HepG2 (cell line): Measurements from ENCODE around the gene UNC5B. TPM values are rescaled to one million over a fixed set of nuclear protein-coding genes. Genes with fewer than 3 reads are reported as not detected.

Experiments
- ATAC-seq: fragments of 200-7000 bp; cut with Tn5 transposase; 3 replicates; pipeline ENCODE4 v1.9.1; 2020; ENCODE audit warnings: mild to moderate bottlenecking, moderate library complexity
- BruUV-seq: library from RNA; stranded (reverse); fragments of 400-500 nt; replicated peaks from 2 replicates; lab custom pipeline; 2021; lab: Mats Ljungman, UMichigan
- CTCF ChIA-PET: fragments of 300-600 bp; formaldehyde crosslinking; extraction: SDS; loops from one replicate; lab custom pipeline; 2021; ENCODE audit warnings: low total read pairs, inconsistent platforms, low intra/inter-chr PET ratio; lab: Yijun Ruan, JAX
- POLR2A ChIA-PET: fragments of 350-600 bp; sonication (Branson Sonifier 250); formaldehyde crosslinking; loops from one replicate; lab custom pipeline; 2020; ENCODE audit warnings: antibody characterized with exemption, inconsistent platforms; lab: Yijun Ruan, JAX
- DNase-seq: peaks from one replicate; pipeline ENCODE4 v3.0.0-alpha.2; 2015; ENCODE audit warnings: low spot score
- FAIRE-seq: peaks from 3 replicates; lab custom pipeline; 2011; peaks lifted over from hg19 to GRCh38; lab: Jason Lieb, UNC
- H2AFZ ChIP-seq: one replicate; pipeline ENCODE4 v1.6.1; 2011; ENCODE audit warnings: low read length, inconsistent platforms
- H3K27ac ChIP-seq: fragments of 300-600 bp; 3 replicates; pipeline ENCODE4 v1.8.0; 2011; ENCODE audit warnings: mixed run types, mild to moderate bottlenecking, mixed read lengths, low read length, inconsistent platforms; ENCODE audit not compliant: insufficient read depth; ENCODE audit errors: extremely low read length
- H3K27me3 ChIP-seq, 2 experiments: fragments of 200-600 bp in 1 of 2; 2 replicates in 1 of 2; 3 replicates in 1 of 2; pipeline versions ENCODE4 v1.6.0 to v1.8.0; 2011; ENCODE audit warnings: low read length in 2 of 2, mild to moderate bottlenecking in 2 of 2, moderate library complexity in 2 of 2, inconsistent platforms in 1 of 2; ENCODE audit not compliant: insufficient read depth in 2 of 2, control insufficient read depth in 1 of 2
- H3K36me3 ChIP-seq, 2 experiments: fragments of 200-600 bp in 1 of 2; replicated peaks in 1 of 2; 2 replicates in 1 of 2; 3 replicates in 1 of 2; pipeline versions ENCODE4 v1.5.1 to v1.8.0; 2011; ENCODE audit warnings: low read length in 2 of 2, inconsistent platforms in 1 of 2; ENCODE audit not compliant: insufficient read depth in 2 of 2, control insufficient read depth in 1 of 2
- H3K4me1 ChIP-seq: 2 replicates; pipeline ENCODE4 v1.5.1; 2012; ENCODE audit warnings: low read length, inconsistent platforms; ENCODE audit not compliant: insufficient read depth
- H3K4me2 ChIP-seq: 2 replicates; pipeline ENCODE4 v1.6.0; 2011; ENCODE audit warnings: low read depth, low read length, inconsistent platforms
- H3K4me3 ChIP-seq, 3 experiments: fragments of 200-600 bp in 1 of 3; sonication (generic), shearing (Covaris generic) in 1 of 3; replicated peaks in 1 of 3; 2 replicates each; pipeline ENCODE4 v1.5.1; 2011 to 2016; ENCODE audit warnings: low read length in 3 of 3, inconsistent platforms in 2 of 3, low read depth in 2 of 3, mild to moderate bottlenecking in 2 of 3, control low read depth in 1 of 3, mixed read lengths in 1 of 3; ENCODE audit not compliant: insufficient read depth in 1 of 3
- H3K79me2 ChIP-seq: one replicate; pipeline ENCODE4 v1.6.1; 2011; ENCODE audit warnings: low read length, inconsistent platforms; ENCODE audit not compliant: insufficient read depth
- H3K9ac ChIP-seq: 2 replicates; pipeline ENCODE4 v1.6.0; 2011; ENCODE audit warnings: mild to moderate bottlenecking, low read depth, low read length, inconsistent platforms; ENCODE audit not compliant: insufficient read depth
- H3K9me3 ChIP-seq: 2 replicates; pipeline ENCODE4 v1.5.1; 2012; ENCODE audit warnings: mild to moderate bottlenecking, low read length
- H4K20me1 ChIP-seq: 2 replicates; pipeline ENCODE4 v1.6.0; 2011; ENCODE audit warnings: inconsistent platforms, mild to moderate bottlenecking, low read length, moderate library complexity; ENCODE audit not compliant: insufficient read depth
- CERS6 ChIP-seq: sonication (generic); formaldehyde crosslinking; IDR thresholded peaks from 2 replicates; pipeline ENCODE4 v1.5.0; 2020; ENCODE audit warnings: missing genetic modification reagents
- FOXK1 ChIP-seq: sonication (generic); formaldehyde crosslinking; IDR thresholded peaks from 2 replicates; pipeline ENCODE4 v1.4.0; 2020; ENCODE audit warnings: low read depth, missing genetic modification reagents, borderline replicate concordance
- HMG20A ChIP-seq: IDR thresholded peaks from 2 replicates; pipeline ENCODE4 v1.6.1; 2016; ENCODE audit warnings: borderline replicate concordance
- MAX ChIP-seq: IDR thresholded peaks from 2 replicates; pipeline ENCODE4 v1.6.1; 2012; ENCODE audit warnings: inconsistent platforms
- MXD3 ChIP-seq: IDR thresholded peaks from 2 replicates; pipeline ENCODE4 v1.6.1; 2016; ENCODE audit warnings: mild to moderate bottlenecking, missing biosample characterization, missing genetic modification reagents
- TEAD3 ChIP-seq: optimal IDR thresholded peaks from 2 replicates; pipeline ENCODE3; 2016; ENCODE audit warnings: borderline replicate concordance
- ZKSCAN1 ChIP-seq: fragments of 150-350 bp; IDR thresholded peaks from 2 replicates; pipeline ENCODE4 v1.6.1; 2014; ENCODE audit warnings: low read length
- ZNF3 ChIP-seq: IDR thresholded peaks from 2 replicates; pipeline ENCODE4 v1.7.0; 2017; ENCODE audit warnings: inconsistent platforms
- ZNF687 ChIP-seq: sonication (generic); formaldehyde crosslinking; IDR thresholded peaks from 2 replicates; pipeline ENCODE4 v1.5.1; 2020; ENCODE audit warnings: mild to moderate bottlenecking, missing genetic modification reagents, moderate library complexity
- ZNF704 ChIP-seq: sonication (generic); formaldehyde crosslinking; IDR thresholded peaks from 2 replicates; pipeline ENCODE4 v1.8.1; 2023; ENCODE audit warnings: mild to moderate bottlenecking, inconsistent platforms, moderate library complexity, missing genetic modification reagents, borderline replicate concordance
- ZNF883 ChIP-seq: sonication (generic); formaldehyde crosslinking; IDR thresholded peaks from 2 replicates; pipeline ENCODE4 v1.5.1; 2020; ENCODE audit warnings: mild to moderate bottlenecking, missing genetic modification reagents; ENCODE audit errors: not compliant biosample characterization
- WGBS: methylation state at CpG from one replicate; pipeline ENCODE4 v1.1.6; 2017; ENCODE audit warnings: low lambda C conversion rate; 5-methylcytosine and 5-hydroxymethylcytosine counted together
- in situ Hi-C: cut with HindIII; loops from 2 replicates; pipeline ENCODE4 v1.10.0; 2017; ENCODE audit warnings: low pct_unique_long_range_greater_than_20kb; ENCODE audit not compliant: extremely low pct_ligation_motif_present
- intact Hi-C: fragments of 100-400 bp; cut with micrococcal nuclease; formaldehyde crosslinking; loops from one replicate; pipeline ENCODE4 v1.10.0; 2022; ENCODE audit not compliant: unreplicated experiment
- polyA plus RNA-seq, 8 experiments: library from polyadenylated mRNA; depleted of rRNA in 3 of 8; stranded (reverse) in 7 of 8; unstranded in 1 of 8; fragments of >200 nt; fragmentation: Illumina TruSeq in 4 of 8; extraction: Trizol in 4 of 8; gene quantifications; 2 replicates each; pipeline versions ENCODE4 v1.2.1 to v1.2.3, GENCODE V29; 2011 to 2016; ENCODE audit warnings: low read depth in 4 of 8, missing spikeins in 1 of 8, mixed read lengths in 1 of 8; ENCODE audit not compliant: insufficient read depth in 1 of 8
- total RNA-seq, 5 experiments: library from RNA; depleted of rRNA; stranded (reverse); fragments of >200 nt; fragmentation: Illumina TruSeq; extraction: Trizol; gene quantifications; 2 replicates each; pipeline ENCODE4 v1.2.3, GENCODE V29; 2016; ENCODE audit warnings: low read depth in 1 of 5

UNC5B gene
- total and polyA plus RNA-seq, 2 of the 13 experiments (the other 11 are each of a cell fraction or from before 2014, with no cell fraction given), result 0.07 TPM

GRCh38 chr10:71244431-71245419 is 32.4 kb downstream of the UNC5B start (continued):
- TF ChIP-seq CERS6 (no peak), TEAD3 (CRISPR knock-in tag) (no peak)

GRCh38 chr10:71245420-71246325 is 33.3 kb downstream of the UNC5B start:
- 22% methylated on average over 8 of the region's 21 CpGs for WGBS
- Histone ChIP-seq H3K4me1 (no peaks in the 10 kb centered on the region), H3K27ac (no peak overlapping the region)
- TF ChIP-seq ZNF883 (CRISPR knock-in tag) (no peak), MXD3 (no peak), ZNF3 (CRISPR knock-in tag) (no peak), ZNF704 (CRISPR knock-in tag) (no peak), FOXK1 (CRISPR knock-in tag) (no peak), ZKSCAN1 (no peak), ZNF687 (CRISPR knock-in tag) (no peak), HMG20A (CRISPR knock-in tag) (no peak), MAX (no peak)

More at GRCh38 chr10:71245420-71246325, 33.3 kb downstream of the UNC5B start:
- ATAC-seq (no peak), FAIRE-seq (no peak), DNase-seq (no peak)
- no TSS peak for BruUV-seq
- no peaks in the 10 kb centered on the region for H3K79me2 ChIP-seq
- in situ Hi-C loops, result no loop called here
- ChIA-PET CTCF (no interaction called here), POLR2A (no interaction called here)
- H3K4me3 ChIP-seq, result no peak overlapping the region
- intact Hi-C loops, result no loop called here
- no peak overlapping the region for H2AFZ ChIP-seq
- no peaks in the 10 kb centered on the region for H3K36me3 ChIP-seq
- H3K9ac ChIP-seq, result no peak overlapping the region
- no peaks in the 10 kb centered on the region for H4K20me1 ChIP-seq
- no peak overlapping the region for H3K4me2 ChIP-seq
- H3K27me3 ChIP-seq, result peaks cover 9 to 29% of the 10 kb centered on the region in 2 experiments; a peak in 3 of 5 replicates
- no peaks in the 10 kb centered on the region for H3K9me3 ChIP-seq
